HG02642 (cell line): Measurements from ENCODE around the gene OR1A2.
"Not testable (repeated sequence)": the region's sequence is repeated elsewhere in the genome, so short reads cannot be mapped to it uniquely, and the experiment has no call there.

ENCODE experiments used
- ATAC-seq: cut with Tn5 transposase; IDR thresholded peaks from one replicate; pipeline ENCODE4 v1.9.1; 2021; ENCODE audit warnings: mild to moderate bottlenecking; ENCODE audit not compliant: unreplicated experiment, poor library complexity

Gene OR1A2, protein sequence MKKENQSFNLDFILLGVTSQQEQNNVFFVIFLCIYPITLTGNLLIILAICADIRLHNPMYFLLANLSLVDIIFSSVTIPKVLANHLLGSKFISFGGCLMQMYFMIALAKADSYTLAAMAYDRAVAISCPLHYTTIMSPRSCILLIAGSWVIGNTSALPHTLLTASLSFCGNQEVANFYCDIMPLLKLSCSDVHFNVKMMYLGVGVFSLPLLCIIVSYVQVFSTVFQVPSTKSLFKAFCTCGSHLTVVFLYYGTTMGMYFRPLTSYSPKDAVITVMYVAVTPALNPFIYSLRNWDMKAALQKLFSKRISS

GRCh38 chr17:3197219-3197618 lies at the start of gene OR1A2:
TSS of gene OR1A2 (plus strand) at chr17:3197519. CDS start at chr17:3197519, 0 bp downstream.
- ATAC-seq, result no peak

GRCh38 chr17:3157218-3157617 lies 40.1 kb upstream of the OR1A2 start:
- no peak for ATAC-seq

DNA sequence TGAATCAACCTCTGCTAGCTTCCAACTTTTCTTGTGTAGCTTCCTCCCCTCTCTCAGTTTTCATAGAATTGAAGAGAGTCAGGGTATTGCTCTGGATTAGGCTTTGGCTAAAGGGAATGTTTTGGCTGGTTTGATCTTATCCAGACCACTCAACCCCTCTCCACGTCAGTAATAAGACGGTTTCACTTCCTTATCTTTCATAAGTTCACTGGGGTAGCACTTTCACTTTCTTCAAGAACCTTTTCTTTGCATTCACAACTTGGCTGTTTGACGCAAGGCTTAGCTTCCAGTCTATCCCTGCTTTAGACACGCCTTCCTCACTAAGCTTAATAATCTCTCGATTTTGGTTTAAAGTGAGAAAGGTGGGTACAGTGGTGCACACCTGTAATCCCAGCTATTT lies 29.7 kb upstream of the OR1A2 start:
- no peak for ATAC-seq

GRCh38 chr17:3189961-3190360 lies 7.4 kb upstream of the OR1A2 start:
- ATAC-seq, result no peak

GRCh38 chr17:3207367-3207766 lies 10.0 kb downstream of the OR1A2 start, which contains the start of gene OR1A1:
TSS of gene OR1A1 (plus strand) at chr17:3207667. CDS start at chr17:3215621, 7,954 bp downstream.
- ATAC-seq, result no peak

DNA sequence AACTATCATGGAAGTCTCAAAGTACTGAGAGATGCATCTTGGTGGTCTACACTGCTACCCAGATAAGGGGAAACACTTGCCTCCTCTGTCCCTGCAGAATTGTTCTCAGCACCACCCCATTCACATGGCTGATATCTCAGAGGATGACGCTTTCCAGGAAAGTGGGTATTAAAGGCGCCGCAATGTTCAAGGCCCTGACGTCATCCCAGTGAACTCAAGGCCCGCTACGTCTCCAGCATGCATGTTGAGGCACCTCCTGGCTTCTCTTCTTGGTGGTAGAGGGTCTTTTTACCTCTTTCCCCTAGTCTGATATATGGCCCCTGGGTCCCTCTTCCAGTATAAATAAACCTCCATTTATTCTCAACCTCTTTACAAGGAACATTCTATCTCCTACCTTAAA lies 11.2 kb downstream of the OR1A2 start:
- ATAC-seq, result no peak

- ATAC-seq, result no peak
These were observed 15.7 kb downstream of the OR1A2 start for GRCh38 chr17:3213001-3213400.

- ATAC-seq, result no peak
These were observed 16.3 kb downstream of the OR1A2 start for GRCh38 chr17:3213587-3213986.

DNA sequence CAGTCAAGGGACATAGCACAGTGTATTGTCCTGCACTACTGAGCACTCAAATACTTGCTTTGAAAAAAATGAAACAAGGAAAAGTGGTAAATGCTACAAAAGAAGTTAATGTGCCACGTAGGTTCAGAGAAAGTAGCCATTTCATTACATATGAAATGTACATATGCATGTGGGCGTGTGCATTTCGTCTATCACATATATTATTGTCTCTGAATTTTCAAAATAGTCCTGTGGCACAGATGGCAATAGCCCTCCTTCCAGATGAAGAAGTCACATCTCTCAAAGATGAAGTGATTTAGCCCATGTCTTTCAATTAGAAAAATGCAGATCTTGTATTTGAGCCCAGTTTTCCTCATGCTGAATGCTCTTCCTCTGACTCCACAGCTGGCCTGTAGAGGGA lies 22.7 kb downstream of the OR1A2 start:
- not testable (repeated sequence) for ATAC-seq

- no peak for ATAC-seq
These were observed 24.5 kb downstream of the OR1A2 start for GRCh38 chr17:3221850-3222249.

DNA sequence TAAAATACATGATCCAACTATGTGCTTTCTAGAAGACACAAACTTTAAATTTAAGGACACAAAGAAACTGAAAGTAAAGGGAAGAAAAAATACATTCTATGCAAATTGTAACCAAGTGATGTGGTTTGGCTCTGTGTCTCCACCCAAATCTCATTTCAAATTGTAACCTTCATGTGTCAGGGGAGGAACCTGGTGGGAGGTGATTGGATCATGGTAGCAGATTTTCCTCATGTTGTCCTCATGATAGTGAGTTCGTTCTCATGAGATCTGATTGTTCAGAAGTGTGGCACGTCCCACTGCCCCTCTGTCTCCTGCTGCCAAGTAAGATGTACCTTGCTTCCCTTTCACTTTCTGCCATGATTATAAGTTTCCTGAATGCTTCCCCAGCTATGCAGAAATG lies 25.2 kb downstream of the OR1A2 start:
- no peak for ATAC-seq

DNA sequence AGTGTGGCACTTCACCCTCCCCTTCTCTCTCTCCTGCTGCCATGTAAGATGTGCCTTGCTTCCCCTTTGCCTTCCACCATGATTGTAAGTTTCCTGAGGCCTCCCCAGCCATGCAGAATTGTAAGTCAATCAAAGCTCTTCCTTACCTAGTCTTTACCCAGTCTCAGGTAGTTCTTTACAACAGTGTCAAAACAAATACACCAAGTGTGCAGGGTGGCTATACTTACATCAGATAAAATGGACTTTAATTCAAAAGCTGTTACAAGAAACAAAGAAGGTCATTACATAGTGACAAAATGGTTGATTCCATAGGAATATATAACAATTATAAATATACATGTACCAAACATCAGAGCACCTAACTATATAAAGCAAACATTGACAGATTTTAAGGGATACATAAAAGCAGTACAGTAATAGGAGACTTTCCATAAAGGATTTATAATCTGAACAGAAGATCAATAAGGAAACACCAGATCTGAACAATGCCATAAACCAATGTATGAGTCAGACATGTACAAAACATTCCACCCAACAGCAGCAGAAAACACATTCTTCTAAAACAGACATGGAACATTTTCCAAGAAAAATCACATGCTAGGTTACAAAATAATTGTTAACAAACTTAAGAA lies 27.5 kb downstream of the OR1A2 start:
- not testable (repeated sequence) for ATAC-seq

GRCh38 chr17:3232300-3232699 lies 35.0 kb downstream of the OR1A2 start:
- not testable (repeated sequence) for ATAC-seq

DNA sequence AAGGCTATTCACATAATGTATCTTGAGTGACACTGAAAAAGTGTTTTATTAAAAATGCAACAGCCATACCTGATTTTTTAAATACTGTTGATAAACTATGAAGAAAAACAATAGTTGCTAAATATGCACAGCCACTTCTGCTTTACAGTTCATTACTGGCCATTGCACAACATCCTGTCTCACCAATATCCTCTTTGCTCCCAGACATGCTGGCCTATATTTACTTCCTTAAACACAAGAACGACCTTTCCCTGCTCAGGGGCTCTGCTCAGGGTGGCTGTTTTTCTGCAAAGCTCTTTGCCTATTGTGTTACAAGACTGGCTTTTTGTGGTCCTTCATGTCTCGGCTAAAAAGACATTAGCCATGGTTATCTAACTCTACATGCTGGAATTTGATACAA lies 41.4 kb downstream of the OR1A2 start:
- ATAC-seq, result not testable (repeated sequence)

DNA sequence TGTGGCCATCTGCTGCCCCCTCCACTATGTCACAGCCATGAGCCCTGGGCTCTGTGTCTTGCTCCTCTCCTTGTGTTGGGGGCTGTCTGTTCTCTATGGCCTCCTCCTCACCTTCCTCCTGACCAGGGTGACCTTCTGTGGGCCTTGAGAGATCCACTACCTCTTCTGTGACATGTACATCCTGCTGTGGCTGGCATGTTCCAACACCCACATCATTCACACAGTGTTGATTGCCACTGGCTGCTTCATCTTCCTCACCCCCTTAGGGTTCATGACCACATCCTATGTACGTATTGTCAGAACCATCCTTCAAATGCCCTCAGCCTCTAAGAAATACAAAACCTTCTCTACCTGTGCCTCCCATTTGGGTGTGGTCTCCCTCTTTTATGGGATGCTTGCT lies 43.7 kb downstream of the OR1A2 start:
- ATAC-seq, result not testable (repeated sequence)

- not testable (repeated sequence) for ATAC-seq
These were observed 47.5 kb downstream of the OR1A2 start for GRCh38 chr17:3244841-3245240.
